Effector memory CD4-positive, alpha-beta T cell (primary cell): Measurements from ENCODE around the gene C10orf67.

Source experiments
- DNase-seq, 3 donors: peaks; one replicate each; pipeline ENCODE4 v3.0.0-alpha.2; 2020
- H3K27ac ChIP-seq: 2 replicates; pipeline ENCODE4 v1.7.0; 2013; ENCODE audit warnings: mild to moderate bottlenecking, low read length, moderate library complexity; ENCODE audit not compliant: insufficient read depth, poor library complexity, severe bottlenecking
- H3K27me3 ChIP-seq: replicated peaks from 2 replicates; pipeline ENCODE4 v1.7.0; 2013; ENCODE audit warnings: mild to moderate bottlenecking, low read length; ENCODE audit not compliant: insufficient read depth, control insufficient read depth, poor library complexity, severe bottlenecking
- H3K36me3 ChIP-seq: 2 replicates; pipeline ENCODE4 v1.7.0; 2013; ENCODE audit warnings: mild to moderate bottlenecking, low read length, moderate library complexity; ENCODE audit not compliant: control insufficient read depth, insufficient read depth
- H3K4me1 ChIP-seq: 2 replicates; pipeline ENCODE4 v1.7.0; 2013; ENCODE audit warnings: low read length, mild to moderate bottlenecking; ENCODE audit not compliant: control insufficient read depth, insufficient read depth, poor library complexity, severe bottlenecking
- H3K4me3 ChIP-seq: 2 replicates; pipeline ENCODE4 v1.7.0; 2013; ENCODE audit warnings: low read length, low read depth, mild to moderate bottlenecking; ENCODE audit not compliant: insufficient read depth, poor library complexity, severe bottlenecking
- H3K9me3 ChIP-seq: 2 replicates; pipeline ENCODE4 v1.7.0; 2013; ENCODE audit warnings: mild to moderate bottlenecking, low read length, moderate library complexity; ENCODE audit not compliant: control insufficient read depth

The C10orf67 gene

GRCh38 chr10:23200997-23201652 lies 143.5 kb downstream of the C10orf67 start:
- peaks cover 11% of the 10 kb centered on the region for H3K27me3 ChIP-seq
- DNase-seq: no peak
- H3K9me3 ChIP-seq: no peaks in the 10 kb centered on the region
- no peak overlapping the region for H3K4me3 ChIP-seq
- H3K36me3 ChIP-seq: no peaks in the 10 kb centered on the region
- H3K4me1 ChIP-seq: no peaks in the 10 kb centered on the region
- H3K27ac ChIP-seq: no peak overlapping the region

- no peaks in the 10 kb centered on the region for H3K4me1 ChIP-seq
- H3K4me3 ChIP-seq: no peak overlapping the region
- no peaks in the 10 kb centered on the region for H3K9me3 ChIP-seq
- DNase-seq: no peak
- H3K36me3 ChIP-seq: no peaks in the 10 kb centered on the region
- H3K27ac ChIP-seq: no peak overlapping the region
- H3K27me3 ChIP-seq: peaks cover 11% of the 10 kb centered on the region
These were observed 144.0 kb downstream of the C10orf67 start for GRCh38 chr10:23200586-23200985.

- DNase-seq: no peak
- Histone ChIP-seq H3K9me3 (no peaks in the 10 kb centered on the region), H3K36me3 (no peaks in the 10 kb centered on the region), H3K27me3 (peaks cover 13% of the 10 kb centered on the region), H3K4me3 (no peak overlapping the region), H3K4me1 (no peaks in the 10 kb centered on the region), H3K27ac (no peak overlapping the region)
These were observed 144.7 kb downstream of the C10orf67 start for GRCh38 chr10:23199768-23200511.

GRCh38 chr10:23198940-23199767 lies 145.4 kb downstream of the C10orf67 start:
- Histone ChIP-seq H3K4me1 (no peaks in the 10 kb centered on the region), H3K4me3 (no peak overlapping the region), H3K9me3 (no peaks in the 10 kb centered on the region), H3K27ac (no peak overlapping the region), H3K27me3 (peaks cover 20% of the 10 kb centered on the region), H3K36me3 (no peaks in the 10 kb centered on the region)
- no peak for DNase-seq

GRCh38 chr10:23198610-23198939 lies 146.0 kb downstream of the C10orf67 start:
- peaks cover 20% of the 10 kb centered on the region for H3K27me3 ChIP-seq

GRCh38 chr10:23197416-23197861 lies 147.2 kb downstream of the C10orf67 start:
- no peaks in the 10 kb centered on the region for H3K36me3 ChIP-seq
- peaks cover 20% of the 10 kb centered on the region for H3K27me3 ChIP-seq
- H3K9me3 ChIP-seq: no peaks in the 10 kb centered on the region
- no peak for DNase-seq
- no peaks in the 10 kb centered on the region for H3K4me1 ChIP-seq
- no peak overlapping the region for H3K27ac ChIP-seq
- no peak overlapping the region for H3K4me3 ChIP-seq

More at GRCh38 chr10:23198610-23198939, 146.0 kb downstream of the C10orf67 start:
- DNase-seq: no peak
- Histone ChIP-seq H3K27ac (no peak overlapping the region), H3K4me3 (no peak overlapping the region), H3K36me3 (no peaks in the 10 kb centered on the region), H3K4me1 (no peaks in the 10 kb centered on the region), H3K9me3 (no peaks in the 10 kb centered on the region)

GRCh38 chr10:23196915-23197314 lies 147.7 kb downstream of the C10orf67 start:
- H3K36me3 ChIP-seq: no peaks in the 10 kb centered on the region
- H3K4me1 ChIP-seq: no peaks in the 10 kb centered on the region
- H3K27ac ChIP-seq: no peak overlapping the region
- no peak for DNase-seq
- no peak overlapping the region for H3K4me3 ChIP-seq
- H3K27me3 ChIP-seq: peaks cover 20% of the 10 kb centered on the region
- no peaks in the 10 kb centered on the region for H3K9me3 ChIP-seq

GRCh38 chr10:23195846-23196600 lies 148.6 kb downstream of the C10orf67 start:
- peaks cover 20% of the 10 kb centered on the region for H3K27me3 ChIP-seq
- H3K4me1 ChIP-seq: no peaks in the 10 kb centered on the region
- H3K4me3 ChIP-seq: no peak overlapping the region
- no peaks in the 10 kb centered on the region for H3K36me3 ChIP-seq
- no peaks in the 10 kb centered on the region for H3K9me3 ChIP-seq
- DNase-seq: no peak
- H3K27ac ChIP-seq: no peak overlapping the region

GRCh38 chr10:23194966-23195845 lies 149.4 kb downstream of the C10orf67 start:
- no peak overlapping the region for H3K4me3 ChIP-seq
- peaks cover 20% of the 10 kb centered on the region for H3K27me3 ChIP-seq
- H3K36me3 ChIP-seq: no peaks in the 10 kb centered on the region
- no peaks in the 10 kb centered on the region for H3K4me1 ChIP-seq
- DNase-seq: no peak
- no peaks in the 10 kb centered on the region for H3K9me3 ChIP-seq
- H3K27ac ChIP-seq: no peak overlapping the region
